PC-3 (cell line): Measurements from ENCODE around the gene ATP1A2. TPM values are rescaled to one million over a fixed set of nuclear protein-coding genes. Genes with fewer than 3 reads are reported as not detected.

Experiments used
- ATAC-seq: fragments of 200-7000 bp; cut with Tn5 transposase; 2 replicates; pipeline ENCODE4 v1.9.1; 2020; ENCODE audit warnings: mild to moderate bottlenecking, moderate library complexity
- BruUV-seq: library from RNA; stranded (reverse); fragments of 400-500 nt; replicated peaks from 2 replicates; lab custom pipeline; 2021; lab: Mats Ljungman, UMichigan
- CTCF ChIA-PET: fragments of 300-600 bp; sonication (Branson Sonifier 250); formaldehyde crosslinking; loops from one replicate; lab custom pipeline; 2022; ENCODE audit warnings: antibody characterized with exemption; lab: Charles Lee
- POLR2A ChIA-PET: fragments of 300-600 bp; sonication (Branson Sonifier 250); formaldehyde crosslinking; loops from one replicate; lab custom pipeline; 2022; ENCODE audit warnings: antibody characterized with exemption; ENCODE audit not compliant: unreplicated experiment; lab: Charles Lee
- DNase-seq: peaks from one replicate; pipeline ENCODE4 v3.0.0-alpha.2; 2015
- H2AFZ ChIP-seq: fragments of 300-600 bp; sonication (generic); 2 replicates; pipeline ENCODE4 v1.6.0; 2016; ENCODE audit warnings: antibody characterized with exemption, low read length
- H3F3A ChIP-seq: fragments of 300-600 bp; sonication (generic); one replicate; pipeline ENCODE4 v1.6.0; 2017; ENCODE audit warnings: antibody characterized with exemption, low read length, control low read depth, mild to moderate bottlenecking; ENCODE audit not compliant: unreplicated experiment
- H3K27ac ChIP-seq: fragments of 300-600 bp; sonication (generic); 2 replicates; pipeline ENCODE4 v1.5.1; 2016; ENCODE audit warnings: mild to moderate bottlenecking, low read length
- H3K27me3 ChIP-seq: fragments of 300-600 bp; sonication (generic); 2 replicates; pipeline ENCODE4 v1.6.1; 2016; ENCODE audit warnings: low read length, mixed read lengths
- H3K36me3 ChIP-seq: fragments of 300-600 bp; sonication (generic); 2 replicates; pipeline ENCODE4 v1.6.1; 2016; ENCODE audit warnings: low read depth, mixed run types, low read length, mixed read lengths
- H3K4me1 ChIP-seq: fragments of 300-600 bp; sonication (generic); 2 replicates; pipeline ENCODE4 v1.5.1; 2016; ENCODE audit warnings: low read length; ENCODE audit not compliant: insufficient read depth
- H3K4me2 ChIP-seq: fragments of 300-600 bp; sonication (generic); 2 replicates; pipeline ENCODE4 v1.6.0; 2016; ENCODE audit warnings: low read length
- H3K4me3 ChIP-seq: fragments of 300-600 bp; sonication (generic); 2 replicates; pipeline ENCODE4 v1.5.1; 2016; ENCODE audit warnings: mild to moderate bottlenecking, low read length, mixed read lengths
- H3K79me2 ChIP-seq: fragments of 300-600 bp; sonication (generic); 2 replicates; pipeline ENCODE4 v1.6.1; 2017; ENCODE audit warnings: low read length, mixed read lengths
- H3K9ac ChIP-seq: fragments of 300-600 bp; sonication (generic); 2 replicates; pipeline ENCODE4 v1.6.0; 2016; ENCODE audit warnings: mild to moderate bottlenecking, low read length
- H3K9me2 ChIP-seq: fragments of 300-600 bp; sonication (generic); replicated peaks from 2 replicates; pipeline ENCODE4 v1.6.1; 2016; ENCODE audit warnings: mixed run types, low read length, mixed read lengths
- H3K9me3 ChIP-seq: fragments of 300-600 bp; sonication (generic); 2 replicates; pipeline ENCODE4 v1.6.1; 2016; ENCODE audit warnings: low read length, mixed read lengths
- H4K20me1 ChIP-seq: fragments of 300-600 bp; sonication (generic); 2 replicates; pipeline ENCODE4 v1.6.1; 2016; ENCODE audit warnings: low read length, mixed read lengths
- CTCF ChIP-seq: fragments of 300-600 bp; sonication (generic); conservative IDR thresholded peaks from 2 replicates; pipeline ENCODE4 v1.5.1; 2017; ENCODE audit warnings: antibody characterized with exemption, low read depth, mild to moderate bottlenecking, low read length
- EZH2 ChIP-seq: fragments of 300-600 bp; sonication (generic); IDR thresholded peaks from one replicate; pipeline ENCODE4 v1.6.1; 2017; ENCODE audit warnings: antibody characterized with exemption, mild to moderate bottlenecking, low read length; ENCODE audit not compliant: unreplicated experiment
- EZH2phosphoT487 ChIP-seq: fragments of 300-600 bp; sonication (generic); IDR thresholded peaks from 2 replicates; pipeline ENCODE4 v1.6.1; 2018; ENCODE audit warnings: mild to moderate bottlenecking, antibody characterized with exemption, low read length, borderline replicate concordance
- intact Hi-C: fragments of 100-400 bp; cut with micrococcal nuclease; formaldehyde crosslinking; loops from 2 replicates; pipeline ENCODE4 v1.9.0; 2023
- total RNA-seq: library from RNA; depleted of rRNA; stranded (reverse); fragments of >200 nt; gene quantifications from 2 replicates; pipeline ENCODE4 v1.2.3, GENCODE V29; 2014

The ATP1A2 gene
- total RNA-seq, 1 experiment from 2014 or later: not detected

DNA sequence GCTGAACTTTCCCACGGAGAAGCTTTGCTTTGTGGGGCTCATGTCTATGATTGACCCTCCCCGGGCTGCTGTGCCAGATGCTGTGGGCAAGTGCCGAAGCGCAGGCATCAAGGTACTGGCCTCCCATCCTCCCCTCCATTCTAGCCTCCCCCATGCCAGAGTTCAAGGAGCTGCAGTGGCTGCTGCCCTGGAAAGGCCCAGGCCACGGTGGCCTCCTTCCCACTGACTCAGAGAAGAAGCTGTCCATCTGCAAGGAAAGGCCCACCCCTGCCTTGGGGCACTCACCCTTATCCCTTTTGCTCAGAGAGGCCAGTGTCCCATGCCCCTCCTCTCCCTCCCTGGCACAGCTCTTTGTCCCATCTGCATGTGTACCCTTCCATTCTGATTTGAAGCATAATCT is 14.9 kb downstream of the ATP1A2 start:
- Histone ChIP-seq H3K4me2 (no peak overlapping the region), H3K4me3 (no peak overlapping the region), H3K27ac (no peak overlapping the region), H3K9ac (no peak overlapping the region), H3K9me2 (no peaks in the 10 kb centered on the region), H4K20me1 (no peaks in the 10 kb centered on the region), H3K36me3 (no peaks in the 10 kb centered on the region), H3K4me1 (peaks cover 25% of the 10 kb centered on the region), H3F3A (peaks cover 6% of the 10 kb centered on the region), H2AFZ (no peak overlapping the region), H3K27me3 (no peaks in the 10 kb centered on the region), H3K79me2 (no peaks in the 10 kb centered on the region), H3K9me3 (no peaks in the 10 kb centered on the region)
- intact Hi-C loops: no loop called here
- POLR2A ChIA-PET: no interaction called here
- no peak for TF ChIP-seq CTCF
- DNase-seq (no peak), ATAC-seq (no peak)
- no TSS peak for BruUV-seq
- CTCF ChIA-PET: interaction anchor here (0.6 kb wide), 2 partner anchors 112 to 821 kb away, joined by 3 to 13 read pairs; no protein-coding TSS in a partner anchor

DNA sequence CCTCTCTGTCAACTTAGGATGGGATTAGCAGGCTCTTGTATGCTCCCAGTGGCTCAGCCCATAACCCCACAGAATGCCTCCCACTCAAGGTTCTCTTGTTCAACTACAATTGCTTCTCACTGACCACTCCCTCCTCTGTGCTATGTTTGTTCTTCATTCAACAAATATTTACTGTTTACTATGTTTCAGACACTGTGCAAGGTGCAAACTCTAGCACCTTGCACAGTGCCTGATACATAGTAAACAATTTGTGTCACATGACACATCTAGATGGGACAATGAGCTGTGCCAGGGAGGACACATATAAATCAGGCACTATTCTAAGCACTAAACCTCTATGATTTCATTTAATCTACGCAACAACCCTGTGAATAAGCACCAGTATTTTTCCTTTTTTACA is 15.4 kb downstream of the ATP1A2 start:
- no peak overlapping the region for H3K4me3 ChIP-seq
- POLR2A ChIA-PET: no interaction called here
- no peak overlapping the region for H3K9ac ChIP-seq
- H3K9me2 ChIP-seq: no peaks in the 10 kb centered on the region
- DNase-seq (no peak), ATAC-seq (no peak)
- no peaks in the 10 kb centered on the region for H3K9me3 ChIP-seq
- H3K4me1 ChIP-seq: peaks cover 20% of the 10 kb centered on the region
- intact Hi-C loops: no loop called here
- H3K27ac ChIP-seq: no peak overlapping the region
- no TSS peak for BruUV-seq
- no peaks in the 10 kb centered on the region for H3K36me3 ChIP-seq
- TF ChIP-seq EZH2: no peak
- TF ChIP-seq EZH2phosphoT487: no peak
- no peak for TF ChIP-seq CTCF
- no peak overlapping the region for H2AFZ ChIP-seq
- H3K4me2 ChIP-seq: no peak overlapping the region
- H4K20me1 ChIP-seq: no peaks in the 10 kb centered on the region
- CTCF ChIA-PET: interaction anchor here (0.6 kb wide), 1 partner anchor 111 kb away, joined by 13 read pairs; no protein-coding TSS in a partner anchor
- H3K27me3 ChIP-seq: no peaks in the 10 kb centered on the region
- no peaks in the 10 kb centered on the region for H3K79me2 ChIP-seq
- peaks cover 1% of the 10 kb centered on the region for H3F3A ChIP-seq

GRCh38 chr1:160131803-160132565 is 16.4 kb downstream of the ATP1A2 start:
- Histone ChIP-seq H3K27ac (no peak overlapping the region), H3K4me2 (no peak overlapping the region), H3K4me3 (no peak overlapping the region), H3K9me3 (no peaks in the 10 kb centered on the region), H3K9me2 (no peaks in the 10 kb centered on the region), H3K36me3 (no peaks in the 10 kb centered on the region), H3K27me3 (no peaks in the 10 kb centered on the region), H3F3A (no peaks in the 10 kb centered on the region), H2AFZ (no peak overlapping the region), H3K4me1 (peaks cover 10% of the 10 kb centered on the region; the same call in 1 of the 2 replicates), H3K79me2 (no peaks in the 10 kb centered on the region), H4K20me1 (no peaks in the 10 kb centered on the region), H3K9ac (no peak overlapping the region)
- ChIA-PET POLR2A (no interaction called here), CTCF (no interaction called here)
- DNase-seq (no peak), ATAC-seq (no peak)
- TF ChIP-seq EZH2phosphoT487 (no peak), CTCF (no peak), EZH2 (no peak)
- intact Hi-C loops: no loop called here
- BruUV-seq: no TSS peak
